ENCODE results near the gene RUFY1.

RUFY1 gene

DNA sequence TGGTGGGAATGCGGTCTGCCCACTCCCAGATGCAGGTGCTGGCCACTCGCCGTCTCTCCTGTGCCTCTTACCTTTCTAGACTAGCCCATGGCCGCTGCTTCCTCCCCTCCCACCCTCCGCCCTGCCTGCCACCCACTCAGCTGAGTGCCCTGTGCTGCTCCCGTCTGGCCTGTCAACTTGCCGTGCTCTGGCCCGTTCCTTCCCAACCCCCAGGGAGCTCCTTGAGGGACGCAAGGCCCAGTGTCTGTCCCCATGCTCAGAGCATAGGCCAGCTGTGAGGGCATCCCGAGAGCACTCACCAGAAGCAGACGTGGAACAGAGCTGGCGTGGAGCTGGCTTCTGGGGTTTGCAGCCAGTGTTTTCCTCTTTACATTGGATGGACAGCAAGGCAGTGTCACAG is 53.0 kb downstream of the RUFY1 start:
- no peak for DNase-seq (ENCODE audit: low spot score)

DNA sequence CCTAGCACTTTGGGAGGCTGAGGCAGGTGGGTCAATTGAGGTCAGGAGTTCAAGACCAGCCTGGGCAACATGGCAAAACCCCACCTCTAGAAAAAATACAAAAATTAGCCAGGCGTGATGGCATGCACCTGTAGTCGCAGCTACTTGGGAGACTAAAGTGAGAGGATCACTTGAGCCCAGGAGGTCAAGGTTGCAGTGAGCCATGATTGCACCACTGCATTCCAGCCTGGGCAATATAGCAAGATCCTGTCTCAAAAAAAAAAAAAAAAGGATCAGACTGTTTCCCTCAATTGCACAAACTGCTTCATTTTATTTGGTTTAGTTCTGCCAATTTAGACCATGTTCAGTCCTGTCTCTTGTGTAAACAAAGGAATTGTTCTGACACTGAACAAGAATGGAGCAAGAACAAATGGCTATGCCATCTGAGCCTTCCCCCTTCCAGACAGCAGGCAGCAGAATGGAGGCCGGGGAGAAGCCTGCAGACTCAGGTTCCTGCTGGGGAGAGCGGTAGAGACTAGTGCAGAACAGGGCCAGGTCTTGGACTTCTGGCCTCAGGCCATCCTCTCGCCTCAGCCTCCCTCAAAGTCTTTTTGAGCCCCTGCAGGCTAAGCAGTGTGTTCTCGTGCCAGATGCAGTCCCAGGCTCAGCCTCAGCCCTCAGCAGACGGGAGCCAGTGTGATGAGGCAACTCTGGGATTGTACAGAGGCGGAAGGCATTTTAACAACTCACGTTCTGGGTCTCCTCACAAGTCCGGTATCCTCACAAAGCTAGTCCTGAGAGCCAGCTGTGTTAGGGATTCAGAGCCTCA is 54.9 kb downstream of the RUFY1 start:
- no peak for DNase-seq (ENCODE audit: low spot score)

DNA sequence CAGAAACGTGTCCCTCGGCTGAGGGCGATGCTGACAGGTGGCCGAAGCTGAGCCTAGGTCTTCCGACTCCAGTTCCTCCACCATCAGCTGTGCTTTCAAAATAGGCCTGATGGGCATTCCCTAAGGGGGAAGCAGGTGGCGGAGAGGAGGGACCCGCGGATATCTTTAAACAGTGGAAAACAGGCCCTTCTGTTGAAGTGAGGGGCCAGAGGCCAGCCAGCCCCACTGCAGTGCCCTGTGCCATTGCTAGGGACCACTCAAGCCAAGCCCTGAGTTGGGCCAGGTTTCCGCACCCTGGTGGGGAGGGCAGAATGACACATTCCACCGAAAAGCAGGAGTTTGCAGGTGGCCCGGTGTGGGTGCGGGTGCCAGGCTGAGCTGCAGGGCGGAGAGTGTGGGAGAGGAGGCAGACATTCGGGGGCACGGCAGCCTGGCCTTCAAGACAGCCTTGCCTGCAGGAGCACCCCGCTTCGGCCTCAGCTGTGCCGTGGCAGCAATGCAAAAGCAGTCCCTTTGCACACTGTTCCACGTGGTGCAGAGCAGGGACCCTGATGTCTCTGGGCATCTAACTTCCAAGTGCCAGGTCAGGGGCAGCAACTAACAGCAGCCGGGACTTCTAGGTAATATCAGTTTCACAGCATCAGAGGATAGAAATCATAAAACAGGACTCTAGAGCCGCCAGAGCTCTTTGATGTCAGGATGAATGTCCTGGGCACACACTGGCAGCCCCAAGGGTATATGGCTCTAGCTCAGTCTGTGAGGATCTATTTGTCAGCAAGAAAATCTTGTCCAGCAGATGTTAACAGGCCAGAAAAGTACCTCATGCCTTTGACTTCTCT is 55.9 kb downstream of the RUFY1 start:
- no peak for DNase-seq (ENCODE audit: low spot score)

DNA sequence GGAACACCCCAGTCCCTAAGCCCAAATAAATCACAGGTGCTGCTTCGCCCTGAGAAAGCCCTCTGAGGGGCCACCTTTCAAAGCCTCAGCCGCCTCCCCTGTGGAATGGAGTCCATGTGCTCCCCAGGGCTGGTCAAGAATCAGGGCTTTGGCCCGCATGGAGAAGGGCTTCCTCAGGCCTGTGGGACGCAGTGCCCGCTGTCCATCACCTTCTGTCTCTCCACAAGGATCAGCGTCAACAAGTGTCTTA is 56.5 kb downstream of the RUFY1 start:
- DNase-seq (ENCODE audit: low spot score), result no peak

DNA sequence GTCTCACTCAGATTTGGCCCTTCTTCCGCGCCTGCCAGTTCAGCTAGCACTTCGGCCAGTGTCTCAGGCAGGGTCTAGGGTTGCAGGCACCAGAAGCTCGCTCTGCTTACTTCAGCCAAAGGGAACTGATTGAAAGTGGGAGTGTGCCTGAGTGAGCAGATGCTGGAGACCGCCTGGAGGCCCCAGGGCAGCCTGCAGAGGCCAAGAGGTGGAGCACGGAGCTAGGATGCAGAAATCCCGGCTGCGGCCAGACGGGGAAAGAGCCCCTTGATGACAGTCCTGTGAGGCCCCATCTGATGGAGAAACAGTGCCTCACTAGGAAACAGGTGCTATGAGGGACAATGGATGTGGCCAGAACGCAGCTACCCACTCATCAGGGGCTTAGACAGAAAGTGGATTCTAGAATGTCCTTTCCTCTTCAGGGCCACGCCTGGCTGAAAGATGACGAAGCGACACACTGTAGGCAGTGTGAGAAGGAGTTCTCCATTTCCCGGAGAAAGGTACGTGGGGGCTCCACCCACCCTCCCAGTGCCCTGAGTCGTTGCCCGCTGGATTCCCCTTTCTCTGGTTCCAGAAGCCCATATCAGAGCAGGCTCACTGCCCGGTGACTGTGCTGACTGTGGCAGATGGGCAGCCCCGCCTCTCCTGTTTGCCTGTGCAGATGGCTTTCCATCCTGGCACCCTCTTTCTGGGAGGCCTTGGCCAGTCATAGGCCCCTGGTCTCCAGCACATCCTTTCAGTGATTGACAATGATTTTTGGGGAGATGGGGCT is 57.0 kb downstream of the RUFY1 start:
- no peak for DNase-seq (ENCODE audit: low spot score)

DNA sequence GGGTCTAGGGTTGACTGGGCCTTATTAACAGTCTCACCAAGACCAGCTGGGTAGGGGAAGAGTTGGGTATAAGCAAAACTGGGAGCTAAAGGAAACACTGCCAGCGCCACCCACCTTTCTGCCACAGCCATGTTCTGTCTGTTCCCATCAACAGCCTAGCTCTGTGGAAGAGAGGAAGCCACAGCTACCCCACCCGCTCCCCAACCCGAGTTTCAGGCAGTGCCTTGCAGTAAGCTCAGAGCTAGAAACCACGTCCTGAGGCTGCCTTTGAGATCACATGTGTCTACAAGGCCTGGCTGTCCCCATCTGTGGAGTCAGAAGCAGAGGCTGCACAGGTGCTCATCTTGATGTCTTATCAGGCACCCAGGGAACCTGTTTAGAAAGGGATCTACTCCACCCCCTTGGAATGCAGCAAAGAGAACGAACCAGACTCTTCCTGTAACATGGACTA is 57.8 kb downstream of the RUFY1 start:
- DNase-seq (ENCODE audit: low spot score), result peak; percentile 34

DNA sequence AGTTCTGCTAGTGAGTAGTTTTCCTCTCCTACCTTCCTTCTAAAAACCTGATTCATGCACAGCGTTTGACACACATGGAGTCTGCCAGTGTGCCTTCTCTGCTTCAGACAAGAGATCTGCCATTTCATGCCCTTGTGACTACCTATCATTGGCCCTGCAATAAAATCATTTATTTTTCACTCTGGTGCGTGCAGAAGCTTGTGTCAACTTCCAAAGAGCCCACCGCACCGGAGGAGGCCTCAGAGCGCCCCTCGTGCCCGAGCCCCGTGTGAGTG is 59.4 kb downstream of the RUFY1 start:
- DNase-seq (ENCODE audit: low spot score), result no peak

DNA sequence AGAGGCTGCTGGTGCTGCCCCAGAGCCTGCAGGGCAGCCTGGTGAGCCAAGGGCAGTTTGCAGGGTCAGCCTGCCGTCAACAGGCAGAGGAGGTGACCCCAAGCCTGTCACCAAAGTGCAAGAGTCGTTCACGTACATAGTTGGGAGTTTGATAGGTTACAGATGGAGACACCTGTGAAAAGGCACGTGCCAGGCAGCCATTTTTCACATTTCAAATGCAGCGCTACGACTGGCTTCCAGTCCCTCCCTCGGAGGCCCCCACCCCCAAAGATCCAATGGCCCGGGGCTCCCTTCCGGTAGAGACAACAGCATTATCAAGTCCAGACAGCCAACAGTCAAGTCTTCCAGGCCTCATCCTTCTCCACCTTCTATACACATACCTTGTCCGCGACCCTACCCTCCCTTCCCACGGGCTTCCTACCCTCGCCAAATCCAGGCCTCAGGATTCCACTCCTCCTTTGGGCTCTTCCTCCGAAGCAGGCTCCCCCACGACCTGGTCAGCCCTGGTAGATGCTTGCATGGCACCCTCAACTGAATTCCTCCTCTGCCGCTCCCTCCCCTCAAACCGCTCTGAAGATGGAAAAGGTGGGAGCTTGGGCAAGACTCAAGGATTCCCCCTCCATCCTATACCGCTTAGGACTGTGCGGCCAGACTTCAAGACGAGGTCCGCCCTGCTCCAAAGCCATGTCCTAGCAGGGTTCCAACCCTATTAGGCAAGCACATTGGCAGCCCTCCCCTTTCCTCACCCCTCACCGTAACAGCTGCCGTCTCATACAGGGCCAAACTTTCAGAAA is 60.0 kb downstream of the RUFY1 start:
- no peak for DNase-seq (ENCODE audit: low spot score)

DNA sequence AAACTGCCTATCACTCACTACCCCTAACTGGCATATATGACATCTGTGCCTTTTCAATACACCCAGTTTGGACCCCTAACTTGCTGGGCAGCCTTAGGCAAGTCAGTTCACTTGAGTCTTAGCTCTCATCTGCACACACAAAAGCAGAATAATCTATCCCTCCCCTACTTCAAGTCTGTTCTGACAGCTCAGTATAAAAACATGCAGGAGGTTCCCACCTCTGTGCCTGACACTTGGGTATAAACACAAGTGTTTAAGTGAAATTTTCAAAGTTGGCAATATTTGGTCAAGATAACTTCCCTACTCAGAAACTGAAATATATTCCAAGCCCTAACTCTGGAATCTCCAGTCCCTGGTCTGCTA is 60.5 kb downstream of the RUFY1 start:
- DNase-seq (ENCODE audit: low spot score), result no peak

DNA sequence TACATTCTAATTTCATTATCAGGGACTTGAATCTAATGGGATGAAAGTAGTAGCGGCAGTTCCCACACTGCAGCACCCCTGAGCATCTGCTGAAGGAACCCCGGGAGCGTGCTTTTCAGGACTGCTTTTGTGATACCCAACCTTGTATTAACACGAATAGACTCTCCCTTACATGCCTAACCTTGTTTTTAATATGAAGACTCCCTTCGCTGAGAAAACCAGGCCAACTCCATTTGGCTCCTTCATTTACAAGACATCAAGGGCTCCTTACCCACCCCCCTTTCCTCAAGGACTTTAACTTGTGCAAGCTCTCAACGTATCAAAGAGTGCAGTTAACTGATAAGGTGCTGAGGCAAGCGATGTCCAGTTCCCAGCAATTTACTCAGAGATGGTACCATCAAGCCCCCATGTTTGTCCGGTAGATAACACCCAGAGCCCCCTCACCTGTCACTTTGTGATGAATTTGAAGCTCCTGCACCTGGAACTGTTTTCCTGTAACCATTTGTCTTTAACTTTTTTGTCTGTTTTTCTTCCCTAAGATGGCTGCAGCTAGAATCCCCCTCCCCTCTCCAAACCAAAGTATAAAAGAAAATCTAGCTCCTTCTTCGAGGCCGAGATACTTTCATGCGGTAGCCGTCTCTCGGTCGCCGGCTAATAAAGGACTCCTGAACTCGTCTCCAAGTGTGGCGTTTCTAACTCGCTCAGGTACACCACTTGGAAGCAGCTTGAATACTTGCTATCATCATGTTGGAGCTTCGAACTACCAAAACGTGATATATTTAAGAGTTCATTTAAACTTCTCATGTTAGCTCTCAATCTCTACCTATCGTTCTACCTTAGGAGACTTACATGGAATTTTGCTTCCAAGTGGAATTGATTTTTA is 62.5 kb downstream of the RUFY1 start:
- DNase-seq (ENCODE audit: low spot score), result no peak

DNA sequence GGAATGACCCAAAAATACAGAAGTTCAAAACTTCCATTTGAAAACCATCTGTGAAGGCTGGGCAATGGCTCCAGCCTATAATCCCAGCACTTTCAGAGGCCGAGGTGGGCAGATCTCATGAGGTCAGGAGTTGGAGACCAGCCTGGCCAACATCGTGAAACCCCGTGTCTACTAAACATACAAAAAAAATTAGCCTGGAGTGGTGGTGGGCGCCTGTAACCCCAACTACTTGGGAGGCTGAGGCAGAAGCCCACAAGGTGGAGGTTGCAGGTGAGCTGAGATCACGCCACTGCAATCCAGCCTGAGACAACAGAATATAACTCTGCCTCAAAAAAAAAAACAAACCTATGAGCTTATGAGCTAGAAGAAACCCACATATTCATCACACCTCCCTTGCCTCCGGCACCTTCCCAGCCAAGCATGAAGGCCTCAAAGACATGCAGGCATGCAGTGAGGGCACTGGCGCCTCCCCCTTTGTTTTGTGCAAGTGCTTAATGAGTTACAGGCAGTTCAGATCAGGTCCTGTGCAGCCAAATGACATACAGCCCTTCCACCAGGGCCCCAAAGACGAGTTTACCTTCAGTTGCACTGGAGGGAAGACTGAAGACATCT is 63.2 kb downstream of the RUFY1 start:
- no peak for DNase-seq (ENCODE audit: low spot score)

DNA sequence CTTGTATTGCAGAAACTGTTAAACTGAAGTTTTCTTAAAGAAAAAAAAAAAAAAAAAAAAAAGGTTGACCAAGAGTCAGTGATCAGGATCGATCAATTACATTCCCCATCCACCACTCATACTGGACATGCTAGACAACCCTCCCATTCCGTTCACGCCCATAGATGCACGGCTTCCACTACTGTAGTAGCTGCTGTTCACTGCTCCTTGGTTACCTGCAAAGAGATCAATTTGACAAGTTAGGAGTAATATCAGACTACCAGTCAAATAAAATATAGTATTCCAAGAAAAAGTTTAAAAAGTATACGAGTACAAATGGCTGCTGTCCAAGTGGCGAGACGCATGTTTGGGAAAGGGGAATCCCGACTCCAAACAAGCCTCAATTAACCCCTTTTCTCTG is 64.4 kb downstream of the RUFY1 start:
- DNase-seq (ENCODE audit: low spot score), result no peak

DNA sequence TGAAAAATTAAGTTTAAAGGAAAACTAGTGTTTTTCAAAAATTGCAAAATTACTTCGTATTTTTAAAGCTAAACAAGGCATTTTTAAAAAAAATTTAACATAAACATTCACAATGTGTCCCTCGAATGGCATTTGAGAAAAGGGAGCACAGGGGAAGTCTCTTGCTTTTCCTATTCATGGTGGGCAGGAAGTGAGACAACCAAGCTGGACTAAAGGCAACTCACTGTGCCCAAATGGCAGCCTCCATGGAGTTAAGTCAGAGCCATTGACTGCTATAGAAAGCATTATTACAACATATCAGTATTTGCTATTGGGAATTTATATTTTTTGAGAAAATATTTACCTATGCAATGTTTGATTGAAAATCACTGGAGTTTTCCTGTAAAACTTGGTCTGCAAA is 64.8 kb downstream of the RUFY1 start:
- no peak for DNase-seq (ENCODE audit: low spot score)

DNA sequence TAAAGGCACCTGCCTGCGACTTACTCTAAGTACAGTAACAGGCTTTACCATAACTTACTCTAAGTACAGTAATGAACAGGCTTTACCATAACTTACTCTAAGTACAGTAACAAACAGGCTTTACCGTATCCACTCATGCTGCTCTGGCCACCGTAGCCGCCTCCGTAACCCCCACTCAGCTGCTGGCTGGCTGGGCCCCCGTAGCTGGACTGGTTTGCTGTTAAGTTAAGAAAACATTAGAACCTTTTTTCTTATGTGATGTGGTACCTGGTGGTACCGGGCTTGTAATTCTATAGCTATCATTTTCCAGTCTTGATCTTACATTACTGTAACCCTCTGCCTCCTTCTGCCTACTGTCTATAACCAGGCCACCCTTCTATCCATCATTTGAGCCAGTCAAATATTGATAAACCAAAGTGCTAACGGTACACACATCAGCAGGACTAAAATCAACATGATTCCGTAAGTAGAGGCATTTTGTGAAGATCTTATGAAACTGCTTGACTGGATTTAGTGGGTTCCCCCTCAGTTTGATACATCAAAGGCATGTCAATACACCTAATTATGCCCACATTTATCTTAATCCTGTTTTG is 65.7 kb downstream of the RUFY1 start:
- DNase-seq (ENCODE audit: low spot score), result no peak

DNA sequence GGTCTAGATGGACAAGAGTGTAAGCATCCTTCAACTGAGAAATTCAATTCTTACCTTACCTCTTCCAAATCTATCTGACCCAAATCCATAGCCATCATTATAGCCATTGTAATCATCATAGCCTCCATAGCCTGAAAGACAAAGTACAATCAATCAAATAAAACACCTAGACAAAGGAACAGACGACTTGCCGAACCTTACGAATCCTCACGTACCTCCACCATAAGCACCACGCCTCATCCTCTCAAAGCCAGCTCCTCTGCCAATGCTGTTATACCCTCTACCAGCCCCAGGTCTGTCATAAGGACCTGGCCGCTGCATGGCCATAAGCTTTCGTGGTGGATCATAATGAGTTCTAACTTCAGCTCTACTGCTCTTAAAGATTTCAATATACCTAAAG is 67.6 kb downstream of the RUFY1 start:
- no peak for DNase-seq (ENCODE audit: low spot score)

DNA sequence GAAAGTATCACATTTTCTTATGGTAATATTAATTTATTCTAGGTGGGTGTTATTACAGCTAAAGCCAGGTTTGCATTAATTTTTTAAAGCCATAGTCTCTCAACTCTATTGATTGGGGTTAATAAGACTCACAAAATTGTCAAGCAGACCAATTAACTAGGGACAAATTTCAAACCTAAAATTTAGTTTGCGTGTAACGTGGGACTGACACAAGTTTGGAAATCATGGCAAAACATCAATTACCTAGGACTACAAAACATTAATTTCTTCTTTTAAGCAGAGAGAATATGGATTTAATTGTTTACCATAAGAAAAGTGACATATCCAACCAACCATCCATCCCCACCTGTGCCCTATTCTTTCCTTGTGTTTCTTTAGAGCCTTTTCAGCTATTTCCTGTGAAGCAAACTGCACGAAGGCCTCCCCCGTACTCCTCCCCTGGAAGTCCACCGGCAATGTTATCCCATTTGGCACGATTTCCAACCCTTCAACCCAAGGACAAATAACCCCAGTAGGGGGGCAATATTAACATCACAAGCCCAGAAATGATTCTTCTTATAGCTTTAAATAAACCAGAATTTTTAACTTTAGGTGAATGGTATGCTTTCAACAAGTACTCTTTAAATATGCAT is 68.7 kb downstream of the RUFY1 start:
- no peak for DNase-seq (ENCODE audit: low spot score)

DNA sequence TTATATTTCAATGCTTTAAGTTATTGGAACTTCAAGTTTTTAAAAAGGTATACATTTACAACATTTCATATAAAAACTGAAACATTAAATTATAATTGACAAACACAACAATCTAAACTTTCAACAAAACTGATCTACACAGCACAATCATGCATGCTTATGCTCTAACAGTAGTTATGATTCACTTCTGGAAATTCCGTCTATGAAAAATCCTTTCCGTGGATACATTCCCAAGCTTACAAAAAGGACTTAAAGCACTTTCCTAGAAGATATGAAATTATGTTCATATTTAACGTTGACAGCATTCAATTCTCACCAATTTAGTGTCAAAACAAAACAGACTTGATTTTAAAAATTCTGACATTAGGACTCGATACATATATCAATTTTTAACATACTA is 69.4 kb downstream of the RUFY1 start:
- no peak for DNase-seq (ENCODE audit: low spot score)

DNA sequence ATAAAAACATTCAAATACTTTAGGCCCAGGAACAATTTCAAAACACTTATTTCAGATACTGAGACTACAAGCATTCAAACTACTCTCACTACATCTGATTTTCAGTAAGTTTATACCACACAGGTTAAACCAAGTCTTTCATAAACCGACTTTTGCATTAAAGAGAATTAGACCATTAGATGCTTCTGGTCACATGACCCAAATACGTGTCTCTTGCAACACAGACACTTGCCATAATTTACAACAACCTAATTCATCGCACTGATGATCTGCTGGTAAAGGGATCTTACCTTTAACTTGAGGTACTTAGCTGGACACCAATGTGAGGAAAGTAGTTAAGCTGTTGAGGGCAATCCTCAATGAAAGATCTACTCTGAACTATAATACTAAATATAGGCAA is 69.9 kb downstream of the RUFY1 start:
- DNase-seq (ENCODE audit: low spot score), result no peak

DNA sequence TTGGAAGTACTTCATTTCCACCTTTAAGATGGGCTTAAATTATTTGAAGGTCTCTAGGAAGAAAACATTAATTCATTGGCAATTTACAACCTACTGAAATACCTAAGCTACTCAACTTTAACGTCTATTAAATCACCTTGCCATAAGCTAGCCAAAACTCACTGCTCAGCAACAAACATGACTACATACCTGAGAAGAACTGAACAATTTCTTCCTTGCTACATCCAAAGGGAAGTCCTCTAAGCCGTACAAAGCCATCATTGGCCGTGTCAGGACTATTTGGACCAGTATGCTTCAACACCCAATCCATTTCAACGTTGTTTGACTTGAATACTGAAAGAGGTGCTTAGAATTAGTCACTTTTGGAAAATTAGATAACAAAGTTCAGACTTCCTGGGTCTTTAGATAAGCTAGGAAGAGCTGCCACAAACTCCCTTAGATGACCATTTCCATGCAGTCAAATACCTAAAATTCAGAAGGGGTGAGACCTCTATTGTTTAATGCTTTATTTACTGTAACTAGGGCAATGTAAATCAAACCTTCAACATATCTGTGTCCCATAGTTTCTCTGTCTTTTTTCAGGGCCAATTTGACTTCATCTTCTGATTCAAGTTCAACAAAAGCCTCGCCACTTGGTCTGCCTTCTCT is 70.5 kb downstream of the RUFY1 start:
- DNase-seq (ENCODE audit: low spot score), result no peak
